Stimulated activated CD8-positive, alpha-beta memory T cell treated with anti-CD3 and anti-CD28 coated beads, Interleukin-4, amount 100 ng/mL, for 48 hours (primary cell): Measurements from ENCODE around the gene DEFB119.
"Not testable (repeated sequence)": the region's sequence is repeated elsewhere in the genome, so short reads cannot be mapped to it uniquely, and the experiment has no call there.

Experiments used
- DNase-seq: peaks from one replicate; pipeline ENCODE4 v3.0.0-alpha.2; 2020

DEFB119 gene, protein sequence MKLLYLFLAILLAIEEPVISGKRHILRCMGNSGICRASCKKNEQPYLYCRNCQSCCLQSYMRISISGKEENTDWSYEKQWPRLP

DNA sequence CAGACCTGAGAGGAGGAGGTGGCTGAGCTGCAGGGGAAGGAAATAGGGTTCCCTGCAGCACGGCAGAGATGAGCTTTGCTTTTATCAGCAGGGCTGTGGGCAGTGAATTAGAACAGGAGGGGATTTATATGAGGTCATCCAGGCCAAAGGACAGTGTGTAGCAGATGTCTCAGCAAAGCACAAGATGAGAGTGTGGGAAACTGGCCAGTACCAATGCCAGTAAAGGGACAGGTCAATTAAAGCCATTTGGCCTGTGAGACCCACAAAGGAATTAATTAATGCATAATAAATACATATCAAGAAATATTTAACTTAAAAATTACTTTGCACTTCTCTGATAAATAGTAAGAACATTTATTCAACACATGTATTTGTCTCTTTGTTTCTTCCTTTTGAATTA is at the start of gene DEFB119:
DEFB119 (minus strand) TSS at position 101 of the 400 bp plus-strand sequence. CDS start 107 bp downstream, outside the sequence.
- no peak for DNase-seq

DNA sequence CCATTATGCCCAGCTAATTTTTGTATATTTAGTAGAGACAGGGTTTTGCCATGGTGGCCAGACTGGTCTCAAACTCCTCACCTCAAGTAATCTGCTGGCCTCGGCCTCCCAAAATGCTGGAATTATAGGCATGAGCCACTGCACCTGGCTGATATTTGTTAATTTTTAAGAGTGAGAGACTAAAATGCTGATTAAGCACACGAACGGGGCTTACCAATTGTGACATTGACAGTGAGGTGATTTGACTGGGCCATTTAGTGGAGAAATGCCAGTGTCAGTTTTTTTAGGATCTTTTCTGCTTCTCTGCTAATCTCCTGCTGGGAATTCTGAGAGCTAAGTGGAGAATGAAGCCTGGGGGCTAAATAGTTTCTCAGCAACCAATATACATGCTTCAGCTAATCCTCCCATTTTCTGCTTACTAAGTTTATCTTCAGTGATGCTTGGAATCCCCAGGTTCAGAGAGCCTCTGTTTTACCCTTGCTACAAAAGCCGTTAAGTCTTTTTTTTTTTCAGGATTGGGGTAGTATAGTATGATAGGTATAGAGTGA is 40.3 kb upstream of the DEFB119 start:
- no peak for DNase-seq

DNA sequence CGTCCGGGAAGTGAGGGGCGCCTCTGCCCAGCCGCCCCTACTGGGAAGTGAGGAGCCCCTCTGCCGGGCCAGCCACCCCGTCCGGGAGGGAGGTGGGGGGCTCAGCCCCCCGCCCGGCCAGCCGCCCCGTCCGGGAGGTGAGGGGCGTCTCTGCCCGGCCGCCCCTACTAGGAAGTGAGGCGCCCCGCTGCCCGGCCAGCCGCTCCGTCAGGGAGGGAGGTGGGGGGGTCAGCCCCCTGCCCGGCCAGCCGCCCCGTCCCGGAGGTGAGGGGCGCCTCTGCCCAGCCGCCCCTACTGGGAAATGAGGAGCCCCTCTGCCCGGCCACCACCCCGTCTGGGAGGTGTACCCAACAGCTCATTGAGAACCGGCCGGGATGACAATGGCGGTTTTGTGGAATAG is 37.2 kb upstream of the DEFB119 start:
- not testable (repeated sequence) for DNase-seq

DNA sequence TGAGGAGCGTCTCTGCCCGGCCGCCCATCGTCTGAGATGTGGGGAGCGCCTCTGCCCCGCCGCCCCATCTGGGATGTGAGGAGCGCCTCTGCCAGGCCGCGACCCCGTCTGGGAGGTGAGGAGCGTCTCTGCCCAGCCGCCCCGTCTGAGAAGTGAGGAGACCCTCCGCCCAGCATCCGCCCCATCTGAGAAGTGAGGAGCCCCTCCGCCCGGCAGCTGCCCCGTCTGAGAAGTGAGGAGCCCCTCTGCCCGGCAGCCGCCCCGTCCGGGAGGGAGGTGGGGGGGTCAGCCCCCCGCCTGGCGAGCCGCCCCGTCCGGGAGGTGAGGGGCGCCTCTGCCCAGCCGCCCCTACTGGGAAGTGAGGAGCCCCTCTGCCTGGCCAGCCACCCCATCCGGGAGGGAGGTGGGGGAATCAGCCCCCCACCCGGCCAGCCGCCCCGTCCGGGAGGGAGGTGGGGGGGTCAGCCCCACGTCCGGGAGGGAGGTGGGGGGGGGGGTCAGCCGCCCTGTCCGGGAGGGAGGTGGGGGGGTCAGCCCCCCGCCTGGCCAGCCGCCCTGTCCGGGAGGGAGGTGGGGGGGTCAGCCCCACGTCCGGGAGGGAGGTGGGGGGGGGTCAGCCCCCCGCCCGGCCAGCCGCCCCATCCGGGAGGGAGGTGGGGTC is 36.6 kb upstream of the DEFB119 start:
- DNase-seq = not testable (repeated sequence)

DNA sequence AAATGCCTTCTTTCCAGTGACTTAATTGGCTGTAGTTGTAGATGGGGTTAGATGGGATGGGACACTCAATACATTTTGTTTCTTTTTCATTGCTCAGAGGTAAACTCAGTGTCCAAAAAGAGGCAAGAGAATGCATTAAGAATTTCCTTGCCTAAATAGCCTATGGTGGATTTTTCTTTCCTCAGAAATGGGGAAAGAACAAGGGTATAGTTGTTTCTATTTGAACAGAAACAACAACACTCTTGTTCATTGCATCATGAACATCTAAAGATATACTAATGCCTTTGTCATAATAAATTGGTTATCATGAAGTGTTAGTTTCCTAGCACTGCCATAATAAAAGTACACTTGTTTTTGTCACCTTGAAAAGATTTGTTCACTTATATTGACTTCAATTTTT is 35.4 kb upstream of the DEFB119 start:
- DNase-seq = no peak

DNA sequence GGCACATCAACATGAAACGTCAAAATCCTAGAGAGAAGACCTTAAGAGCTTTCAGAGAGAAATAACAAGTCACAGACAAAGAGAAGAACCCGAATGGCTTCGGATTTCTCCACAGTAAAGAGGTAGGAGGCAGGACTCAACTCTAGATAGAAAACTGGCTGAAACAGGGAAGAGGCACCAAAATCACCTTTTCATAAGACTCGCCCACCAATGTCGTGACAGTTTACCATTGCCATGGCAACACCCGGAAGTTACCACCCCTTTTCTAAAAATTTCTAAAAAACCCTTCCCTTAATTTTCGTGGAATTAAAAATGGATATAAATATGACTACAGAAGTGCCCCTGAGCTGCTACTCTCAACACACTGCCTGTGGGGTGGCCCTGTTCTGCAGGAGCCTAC is 27.9 kb upstream of the DEFB119 start:
- DNase-seq = no peak

DNA sequence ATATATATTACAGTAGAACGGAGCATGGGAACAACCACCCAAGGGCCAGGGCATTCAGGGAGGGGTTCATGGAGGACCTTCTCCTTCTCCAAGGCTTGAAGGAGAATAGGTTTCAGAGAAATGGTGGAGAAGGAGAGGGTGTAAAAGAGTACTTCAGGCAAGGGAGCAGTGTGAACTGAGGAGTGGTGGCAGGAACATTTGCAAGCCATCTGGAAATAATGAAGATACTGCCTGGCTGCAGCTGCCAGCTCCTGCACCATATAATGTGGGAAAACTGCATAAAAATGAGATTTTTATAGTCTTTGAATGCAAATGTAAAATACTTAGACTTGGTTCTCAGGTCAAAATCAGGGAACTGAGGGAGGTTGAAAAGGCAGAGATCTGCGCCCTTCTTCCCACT is 25.3 kb upstream of the DEFB119 start:
- no peak for DNase-seq

DNA sequence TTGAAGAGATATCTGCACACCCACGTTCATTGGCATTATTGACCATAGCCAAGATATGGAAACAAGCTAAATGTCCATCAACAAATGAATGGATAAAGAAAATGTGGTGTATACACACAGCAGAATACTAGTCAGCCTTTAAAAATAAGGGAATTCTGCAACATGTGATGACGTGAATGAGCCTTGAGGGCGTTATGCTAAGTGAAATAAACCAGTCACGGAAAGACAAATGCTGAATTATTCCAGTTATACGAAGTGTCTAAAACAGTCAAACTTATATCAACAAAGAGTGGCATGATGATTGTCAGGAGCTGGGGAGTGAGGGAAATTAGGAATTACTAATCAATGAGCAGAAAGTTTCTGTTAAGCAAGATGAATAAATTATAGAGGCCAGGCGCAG is 24.0 kb upstream of the DEFB119 start:
- no peak for DNase-seq

DNA sequence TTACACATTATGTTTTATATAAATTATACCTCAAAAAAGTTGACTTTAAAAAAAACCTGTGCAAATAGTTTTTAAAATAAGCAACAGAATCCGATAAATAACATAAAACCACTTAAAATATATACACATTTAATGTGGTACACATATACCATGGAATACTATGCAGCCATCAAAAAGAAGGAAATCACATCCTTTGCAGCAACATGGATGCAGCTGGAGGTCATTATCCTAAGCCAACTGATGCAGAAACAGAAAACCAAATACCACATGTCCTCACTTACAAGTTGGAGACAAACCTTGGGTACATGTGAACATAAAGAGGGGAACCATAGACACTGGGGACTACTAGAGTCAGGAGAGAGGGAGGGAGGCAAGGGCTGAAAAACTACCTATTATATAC is 19.6 kb upstream of the DEFB119 start:
- DNase-seq = no peak

DNA sequence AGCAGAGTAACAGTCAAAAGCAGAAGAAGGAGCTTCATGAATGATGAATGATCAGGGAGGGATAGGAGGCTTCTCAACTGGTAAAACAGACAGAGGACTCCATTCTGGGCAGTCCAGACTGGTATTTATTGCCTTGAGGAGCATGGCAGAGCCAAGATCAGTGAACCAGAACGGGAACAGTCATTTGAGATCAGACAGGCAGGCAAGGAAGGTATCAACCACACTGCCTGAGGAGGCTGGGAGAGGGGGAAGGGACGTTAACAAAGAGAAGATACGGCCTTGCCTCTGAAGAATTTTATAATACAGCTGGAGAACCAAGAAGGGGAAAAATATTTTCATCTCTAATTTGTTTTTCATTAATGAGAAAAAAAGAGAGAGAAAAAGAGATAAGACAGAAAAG is 15.7 kb upstream of the DEFB119 start, which contains the start of gene DEFB121:
DEFB121 (minus strand) TSS at position 101 of the 400 bp plus-strand sequence; CDS start at position 38, 63 bp downstream.
- DNase-seq = no peak

DNA sequence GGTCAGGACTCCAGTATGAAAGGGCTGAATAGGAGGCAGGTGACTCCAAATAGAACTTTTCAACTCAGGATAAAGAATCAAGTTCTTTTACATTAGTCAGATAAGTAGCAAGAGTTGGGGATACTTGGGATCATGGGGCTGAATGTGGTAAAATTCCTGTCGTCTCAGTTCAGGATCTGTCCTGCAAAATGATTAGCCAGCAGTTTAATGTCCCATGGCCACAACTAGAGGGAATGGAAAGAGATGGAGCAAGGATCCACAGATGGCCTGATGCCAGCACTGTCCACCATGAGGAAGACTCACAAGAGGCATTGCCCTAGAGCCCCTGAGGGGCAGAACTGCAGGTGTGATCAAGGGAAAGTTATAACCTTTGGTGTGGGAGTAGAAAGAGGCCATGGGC is 13.5 kb upstream of the DEFB119 start:
- no peak for DNase-seq

DNA sequence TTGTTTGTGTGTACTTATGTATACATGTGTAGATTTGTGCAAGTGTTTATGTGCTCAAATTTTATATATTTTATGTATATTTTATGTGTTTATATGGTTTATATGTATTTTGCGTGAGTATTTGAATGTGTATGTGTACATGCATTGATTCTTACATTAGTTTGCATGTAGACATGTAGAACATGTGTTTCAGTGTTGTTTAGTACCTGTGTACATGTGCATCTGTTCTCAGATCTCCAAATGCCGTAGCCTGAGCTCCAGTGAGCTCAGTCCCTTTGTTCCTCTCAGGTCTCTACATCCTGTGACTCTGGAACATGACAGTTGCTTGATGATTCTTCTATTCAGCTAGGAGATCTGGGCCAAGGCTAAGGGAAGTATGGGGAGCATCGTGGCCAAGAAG is 4.5 kb upstream of the DEFB119 start:
- no peak for DNase-seq

DNA sequence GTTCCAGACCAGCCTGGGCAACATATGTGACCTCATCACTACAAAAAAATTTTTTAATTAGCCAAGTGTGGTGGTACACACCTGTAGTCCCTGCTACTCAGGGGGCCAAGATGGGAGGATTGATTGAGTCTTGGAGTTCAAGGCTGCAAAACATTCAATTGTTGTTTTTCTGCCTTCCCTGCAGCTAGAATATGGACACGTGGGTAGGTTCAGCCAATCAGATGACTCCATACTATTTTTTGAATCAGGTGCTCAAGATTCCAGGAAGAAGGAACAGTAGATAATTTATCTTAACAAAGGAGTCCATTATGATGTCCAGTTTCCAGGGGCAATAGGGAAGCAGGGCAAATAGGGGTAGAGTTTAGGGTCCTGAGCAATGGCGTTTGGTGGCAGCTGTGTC is 2.4 kb upstream of the DEFB119 start:
- DNase-seq = no peak

DNA sequence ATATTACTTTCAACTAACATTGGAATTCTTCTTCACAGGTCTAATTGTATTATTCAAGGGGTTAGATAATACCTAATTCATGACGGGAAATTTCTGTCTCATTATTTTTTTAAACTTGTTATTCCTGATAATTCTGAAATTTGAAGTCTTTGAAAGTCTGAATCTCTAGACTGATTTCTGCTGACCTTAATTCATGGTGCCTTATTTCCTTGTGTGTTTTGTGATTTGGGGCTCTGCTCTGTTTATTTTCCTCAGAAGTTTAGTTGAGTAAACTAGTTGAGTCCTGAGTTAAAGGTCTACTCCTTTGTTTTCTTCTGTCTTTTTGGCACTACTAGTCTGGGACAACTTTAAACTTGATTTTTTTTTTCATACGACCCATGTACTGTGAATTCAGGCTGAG is 16.0 kb downstream of the DEFB119 start:
- no peak for DNase-seq

DNA sequence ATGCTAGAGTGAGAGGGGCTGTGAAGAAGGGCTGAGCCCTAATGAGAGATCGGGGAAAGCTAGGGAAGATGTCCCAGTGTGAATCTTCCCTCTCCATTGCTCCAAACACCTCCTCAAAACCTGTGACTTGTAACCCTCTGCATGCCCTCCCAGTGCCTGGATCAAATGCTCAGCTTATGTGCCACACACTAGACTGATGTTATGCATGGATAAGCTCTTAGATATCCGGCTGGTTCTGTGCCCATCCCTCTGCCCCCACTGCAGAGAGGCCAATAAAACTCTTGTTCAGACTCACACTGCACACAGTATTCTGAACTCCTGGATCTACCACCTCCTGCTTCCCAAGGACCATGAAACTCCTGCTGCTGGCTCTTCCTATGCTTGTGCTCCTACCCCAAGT is 22.1 kb downstream of the DEFB119 start, which contains the start of gene DEFB118:
DEFB118 (plus strand) TSS at position 301 of the 400 bp plus-strand sequence; CDS start at position 351, 50 bp downstream.
- DNase-seq = no peak

DNA sequence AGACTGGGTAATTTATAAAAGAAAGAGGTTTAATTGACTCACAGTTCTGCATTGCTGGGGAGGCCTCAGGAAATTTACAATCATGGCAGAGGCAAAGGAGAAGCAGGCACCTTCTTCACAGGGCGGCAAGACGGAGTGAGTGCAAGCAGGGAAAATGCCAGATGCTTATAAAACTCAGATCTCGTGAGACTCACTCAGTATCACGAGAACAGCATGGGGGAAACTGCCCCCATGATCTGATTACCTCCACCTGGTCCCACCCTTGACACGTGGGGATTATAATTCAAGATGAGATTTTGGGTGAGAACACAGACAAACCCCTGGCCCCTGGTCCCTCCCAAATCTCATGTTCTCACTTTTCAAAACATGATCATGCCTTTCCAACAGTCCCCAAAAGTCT is 26.1 kb downstream of the DEFB119 start:
- DNase-seq = not testable (repeated sequence)

DNA sequence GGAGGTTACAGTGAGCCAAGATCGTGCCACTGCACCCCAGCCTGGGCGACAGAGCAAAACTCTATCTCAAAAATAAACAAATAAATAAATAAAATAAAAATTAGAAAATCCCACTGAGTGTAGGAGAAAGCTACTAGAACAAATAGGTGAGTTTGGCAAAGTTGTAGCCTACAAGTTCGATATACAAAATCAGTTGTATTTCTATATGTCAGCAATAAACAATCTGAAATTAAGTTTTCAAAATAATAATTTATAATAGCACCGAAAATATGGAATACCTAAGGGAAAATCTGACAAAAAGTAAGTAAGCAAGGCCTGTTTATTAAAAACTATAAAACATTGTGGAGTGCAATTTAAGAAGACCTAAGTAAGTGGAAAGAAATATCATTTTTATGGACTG is 27.1 kb downstream of the DEFB119 start:
- no peak for DNase-seq

DNA sequence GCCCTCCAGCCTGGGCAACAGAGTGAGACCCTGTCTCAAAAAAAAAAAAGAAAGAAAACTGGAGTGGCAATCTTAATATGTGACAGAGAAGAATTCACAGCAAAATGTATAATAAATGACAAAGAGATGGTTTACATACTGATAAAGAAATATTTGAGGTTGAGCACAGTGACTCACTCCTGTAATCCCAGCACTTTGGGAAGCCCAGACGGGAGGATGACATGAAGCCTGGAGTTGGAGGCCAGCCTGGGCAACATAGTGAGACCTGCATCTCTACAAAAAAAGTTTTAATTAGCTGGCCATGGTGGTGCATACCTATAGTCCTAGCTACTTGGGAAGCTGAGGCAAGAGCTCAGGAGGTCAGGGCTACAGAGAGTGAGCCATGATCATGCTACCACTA is 34.4 kb downstream of the DEFB119 start:
- DNase-seq = no peak

DNA sequence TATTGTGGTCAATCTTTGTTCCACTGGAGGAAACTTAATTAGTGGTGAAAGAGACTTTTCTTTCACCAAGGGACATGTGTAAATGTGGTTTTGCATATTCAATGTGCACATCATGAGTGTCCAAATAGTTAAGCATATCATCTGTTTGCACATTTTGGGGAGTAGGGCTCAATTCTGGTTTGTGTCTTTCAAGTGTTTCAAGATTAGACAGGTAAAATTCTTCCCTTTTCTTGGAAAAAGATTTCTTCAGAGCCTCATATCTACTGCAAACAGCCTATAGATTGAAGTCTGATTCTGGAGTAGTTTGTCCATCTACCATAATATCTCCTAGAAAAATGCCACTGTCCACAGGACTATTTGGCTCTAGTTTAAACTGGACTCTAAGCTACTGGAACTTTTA is 48.9 kb downstream of the DEFB119 start:
- DNase-seq = no peak

DNA sequence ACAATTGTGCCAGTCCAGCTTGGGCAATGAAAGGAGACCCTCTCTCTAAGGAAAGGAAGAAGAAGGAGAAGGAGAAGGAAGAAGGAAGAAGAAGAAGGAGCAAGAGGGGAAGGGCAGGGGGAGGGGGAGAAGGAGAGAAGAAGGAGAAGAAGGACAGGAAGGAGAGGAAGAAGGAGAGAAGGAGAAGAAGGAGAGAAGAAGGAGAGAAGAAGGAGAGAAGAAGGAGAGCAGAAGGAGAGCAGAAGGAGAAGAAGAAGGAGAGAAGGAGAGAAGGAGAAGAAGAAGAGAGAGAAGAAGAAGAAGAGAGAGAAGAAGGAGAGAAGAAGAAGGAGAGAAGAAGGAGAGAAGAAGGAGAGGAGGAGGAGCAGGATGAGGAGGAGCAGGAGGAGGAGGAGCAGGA is 59.5 kb downstream of the DEFB119 start:
- no peak for DNase-seq
